ENCODE results near the gene CYB5R2. TPM values are rescaled to one million over a fixed set of nuclear protein-coding genes. Genes with fewer than 3 reads are reported as not detected.

CYB5R2 gene
- total RNA-seq, result 7.1 and 12.7 TPM in 2 replicates

GRCh38 chr11:7672960-7673723 lies at the start of gene CYB5R2:
Gene CYB5R2, minus strand, starts transcription at chr11:7673500. Its CDS starts 675 bp downstream, at chr11:7672825.

GRCh38 chr11:7706377-7706776 lies 33.1 kb upstream of the CYB5R2 start, which contains the start of gene OVCH2:
Gene OVCH2, minus strand, starts transcription at chr11:7706477. Its CDS starts 83 bp downstream, at chr11:7706394.

Other genes with a start within 250 kb of the CYB5R2 start
- gene OLFML1, start 188.0 kb downstream of the CYB5R2 start, total RNA-seq, result 24.4 and 26.4 TPM in 2 replicates
- 5.1 and 8.7 TPM in 2 replicates for gene PPFIBP2, start 159.5 kb downstream of the CYB5R2 start, total RNA-seq
- gene OVCH2, start 33.0 kb upstream of the CYB5R2 start, total RNA-seq, result not detected in 2 replicates
- not detected in 2 replicates for gene OR5P2, start 123.4 kb upstream of the CYB5R2 start, total RNA-seq
- gene OR5P3, start 157.3 kb upstream of the CYB5R2 start, total RNA-seq, result not detected in 2 replicates

Measured in cardiac ventricle fibroblast (primary cell).